Upper lobe of left lung (tissue), 6 donors: ENCODE results near the gene FAM3B. TPM values are rescaled to one million over a fixed set of nuclear protein-coding genes. Genes with fewer than 3 reads are reported as not detected.

Source experiments
- ATAC-seq, 2 donors: fragments of 200-7000 bp; cut with Tn5 transposase; one replicate each; pipeline ENCODE4 v1.9.1; 2022; ENCODE audit warnings: mild to moderate bottlenecking in 2 of 2, moderate library complexity in 2 of 2; ENCODE audit not compliant: low FRiP score in 2 of 2
- DNase-seq, 2 donors: peaks; one replicate each; pipeline ENCODE4 v3.0.0-alpha.2; 2019 to 2020
- H3K27ac ChIP-seq, 4 donors: fragments of 200-600 bp; sonication (generic); one replicate each; pipeline ENCODE4 v1.5.1; 2016 to 2019
- H3K27me3 ChIP-seq, 4 donors: fragments of 200-600 bp; sonication (generic); one replicate each; pipeline ENCODE4 v1.5.1; 2017 to 2019
- H3K36me3 ChIP-seq, 4 donors: fragments of 200-600 bp; sonication (generic); one replicate each; pipeline ENCODE4 v1.5.1; 2016 to 2019
- H3K4me1 ChIP-seq, 4 donors: fragments of 200-600 bp; sonication (generic); one replicate each; pipeline ENCODE4 v1.5.1; 2018 to 2019
- H3K4me3 ChIP-seq, 4 donors: fragments of 200-600 bp; sonication (generic); one replicate each; pipeline ENCODE4 v1.5.1; 2017 to 2019; ENCODE audit warnings: mild to moderate bottlenecking in 2 of 4, moderate library complexity in 1 of 4
- H3K9me3 ChIP-seq, 4 donors: fragments of 200-600 bp; sonication (generic); one replicate each; pipeline ENCODE4 v1.5.1; 2018 to 2019
- CTCF ChIP-seq, 6 experiments: fragments of 450-650 bp in 4 of 6; fragments of 200-600 bp in 2 of 6; sonication (generic) in 2 of 6; IDR thresholded peaks; one replicate each; pipeline ENCODE4 v1.5.1; 2016 to 2019; ENCODE audit warnings: antibody characterized with exemption in 6 of 6
- EP300 ChIP-seq, 4 donors: sonication (generic); formaldehyde crosslinking; IDR thresholded peaks; one replicate each; pipeline ENCODE4 v1.5.1; 2017; ENCODE audit warnings: antibody characterized with exemption in 4 of 4, control low read depth in 2 of 4
- POLR2A ChIP-seq, 4 donors: fragments of 450-650 bp; IDR thresholded peaks; one replicate each; pipeline ENCODE4 v1.5.1; 2016 to 2017; ENCODE audit warnings: antibody characterized with exemption in 4 of 4, mild to moderate bottlenecking in 2 of 4
- POLR2AphosphoS5 ChIP-seq, 2 donors: sonication (generic); formaldehyde crosslinking; IDR thresholded peaks; one replicate each; pipeline ENCODE4 v1.5.1; 2017; ENCODE audit warnings: antibody characterized with exemption in 2 of 2
- WGBS, 2 donors: methylation state at CpG; one replicate each; pipeline ENCODE4 v1.1.5; 2017 to 2018; 5-methylcytosine and 5-hydroxymethylcytosine counted together
- total RNA-seq, 6 donors: library from RNA; depleted of rRNA in 4 of 6; stranded (reverse); fragments of >200 nt in 4 of 6; gene quantifications; one replicate each; pipeline versions ENCODE4 v1.1.0 to v1.2.1, GENCODE V29; 2016 to 2021
- donor health status: DM: no; HTN: no; CAD: no; lungs with moderate emphysema.
- donor health status: DM: no; HTN: yes; CAD: no; lungs with severe emphysema.

Gene FAM3B
- total RNA-seq, 6 donors from 2014 or later: 2.9 to 13.2 (median 4.7) TPM

- 68 to 69% methylated on average over 4 of the region's 4 CpGs for WGBS, 2 donors
- ATAC-seq: no peak
- DNase-seq: no peak
These were observed 38.8 kb upstream of the FAM3B start for GRCh38 chr21:41277846-41278245.

GRCh38 chr21:41280115-41280919 is 36.3 kb upstream of the FAM3B start:
- TF ChIP-seq POLR2AphosphoS5 (IDR thresholded peaks at IDR 0.05) (no peak), POLR2A (IDR thresholded peaks at IDR 0.05) (no peak), CTCF (IDR thresholded peaks at IDR 0.05) (no peak), EP300 (IDR thresholded peaks at IDR 0.05) (no peak)
- H3K9me3 ChIP-seq: no peaks in the 10 kb centered on the region
- DNase-seq: peak in 1 of 2 donors; percentile 50
- no peaks in the 10 kb centered on the region for H3K4me1 ChIP-seq
- peak; percentile 9 to 70 for ATAC-seq
- 57 to 74% methylated on average over 15 to 17 of the region's 18 CpGs for WGBS, 2 donors
- H3K27me3 ChIP-seq: no peaks in the 10 kb centered on the region
- H3K4me3 ChIP-seq: no peak overlapping the region
- no peak overlapping the region for H3K27ac ChIP-seq
- peaks cover 0 to 9% (median 4%) of the 10 kb centered on the region in 4 donors for H3K36me3 ChIP-seq

More at GRCh38 chr21:41277846-41278245, 38.8 kb upstream of the FAM3B start:
- H3K27me3 ChIP-seq: no peaks in the 10 kb centered on the region
- no peaks in the 10 kb centered on the region for H3K4me1 ChIP-seq
- H3K4me3 ChIP-seq: no peak overlapping the region
- H3K9me3 ChIP-seq: no peaks in the 10 kb centered on the region
- no peak overlapping the region for H3K27ac ChIP-seq
- TF ChIP-seq EP300 (IDR thresholded peaks at IDR 0.05) (no peak), CTCF (IDR thresholded peaks at IDR 0.05) (no peak), POLR2AphosphoS5 (IDR thresholded peaks at IDR 0.05) (no peak), POLR2A (IDR thresholded peaks at IDR 0.05) (no peak)
- H3K36me3 ChIP-seq: peaks cover 0 to 16% (median 4%) of the 10 kb centered on the region in 4 donors

- H3K36me3 ChIP-seq: no peaks in the 10 kb centered on the region
- H3K27me3 ChIP-seq: no peaks in the 10 kb centered on the region
- no peak for ATAC-seq
- no peaks in the 10 kb centered on the region for H3K9me3 ChIP-seq
- no peak for DNase-seq
- 60 to 65% methylated on average over 3 of the region's 3 CpGs for WGBS, 2 donors
- TF ChIP-seq CTCF (IDR thresholded peaks at IDR 0.05) (no peak), POLR2A (IDR thresholded peaks at IDR 0.05) (no peak), EP300 (IDR thresholded peaks at IDR 0.05) (no peak), POLR2AphosphoS5 (IDR thresholded peaks at IDR 0.05) (no peak)
- no peak overlapping the region for H3K27ac ChIP-seq
- H3K4me1 ChIP-seq: no peaks in the 10 kb centered on the region
- H3K4me3 ChIP-seq: no peak overlapping the region
These were observed 34.2 kb upstream of the FAM3B start for GRCh38 chr21:41282412-41282811.

- no peak overlapping the region for H3K27ac ChIP-seq
- ATAC-seq (peak; percentile 92 to 93), DNase-seq (peak in 1 of 2 donors; percentile 46)
- WGBS, 2 donors: 15 to 21% methylated on average over 8 of the region's 8 CpGs
- H3K27me3 ChIP-seq: no peaks in the 10 kb centered on the region
- H3K36me3 ChIP-seq: no peaks in the 10 kb centered on the region
- no peaks in the 10 kb centered on the region for H3K4me1 ChIP-seq
- no peaks in the 10 kb centered on the region for H3K9me3 ChIP-seq
- TF ChIP-seq CTCF (IDR thresholded peaks at IDR 0.05) (peak; percentile 53 to 86 (median 76)), EP300 (IDR thresholded peaks at IDR 0.05) (no peak)
- no peak overlapping the region for H3K4me3 ChIP-seq
These were observed 33.3 kb upstream of the FAM3B start for GRCh38 chr21:41283211-41283818.
